ENCODE results near the gene SLC29A1. TPM values are rescaled to one million over a fixed set of nuclear protein-coding genes. Genes with fewer than 3 reads are reported as not detected.

Gene SLC29A1
- total RNA-seq, 1 donor, result 4.4 TPM

GRCh38 chr6:44269921-44270525, 46.6 kb downstream of the SLC29A1 start, which contains the start of gene TMEM151B:
TSS of gene TMEM151B (plus strand) at chr6:44270450. CDS start at chr6:44270743, 293 bp downstream.
- Histone ChIP-seq H3K27me3 (ENCODE audit: insufficient read depth, low read length) (peaks cover 47% of the 10 kb centered on the region), H3K9me3 (ENCODE audit: low read depth, low read length) (no peaks in the 10 kb centered on the region), H3K4me1 (ENCODE audit: insufficient read depth, low read length) (peaks cover 10% of the 10 kb centered on the region), H3K4me3 (ENCODE audit: low read length) (no peak within 1 kb of the TSS)

GRCh38 chr6:44270526-44271405, 47.4 kb downstream of the SLC29A1 start:
- Histone ChIP-seq H3K4me1 (ENCODE audit: insufficient read depth, low read length) (peaks cover 9% of the 10 kb centered on the region), H3K9me3 (ENCODE audit: low read depth, low read length) (no peaks in the 10 kb centered on the region), H3K4me3 (ENCODE audit: low read length) (no peak overlapping the region), H3K27me3 (ENCODE audit: insufficient read depth, low read length) (peaks cover 52% of the 10 kb centered on the region)

GRCh38 chr6:44271406-44271723, 48.0 kb downstream of the SLC29A1 start:
- Histone ChIP-seq H3K4me3 (ENCODE audit: low read length) (no peak overlapping the region), H3K9me3 (ENCODE audit: low read depth, low read length) (no peaks in the 10 kb centered on the region), H3K4me1 (ENCODE audit: insufficient read depth, low read length) (peaks cover 3% of the 10 kb centered on the region), H3K27me3 (ENCODE audit: insufficient read depth, low read length) (peaks cover 55% of the 10 kb centered on the region)

- H3K9me3 ChIP-seq (ENCODE audit: low read depth, low read length), result no peaks in the 10 kb centered on the region
- peaks cover 59% of the 10 kb centered on the region for H3K27me3 ChIP-seq (ENCODE audit: insufficient read depth, low read length)
- H3K4me3 ChIP-seq (ENCODE audit: low read length), result no peak overlapping the region
- H3K4me1 ChIP-seq (ENCODE audit: insufficient read depth, low read length), result no peaks in the 10 kb centered on the region
These were observed 48.5 kb downstream of the SLC29A1 start for GRCh38 chr6:44271914-44272313.

DNA sequence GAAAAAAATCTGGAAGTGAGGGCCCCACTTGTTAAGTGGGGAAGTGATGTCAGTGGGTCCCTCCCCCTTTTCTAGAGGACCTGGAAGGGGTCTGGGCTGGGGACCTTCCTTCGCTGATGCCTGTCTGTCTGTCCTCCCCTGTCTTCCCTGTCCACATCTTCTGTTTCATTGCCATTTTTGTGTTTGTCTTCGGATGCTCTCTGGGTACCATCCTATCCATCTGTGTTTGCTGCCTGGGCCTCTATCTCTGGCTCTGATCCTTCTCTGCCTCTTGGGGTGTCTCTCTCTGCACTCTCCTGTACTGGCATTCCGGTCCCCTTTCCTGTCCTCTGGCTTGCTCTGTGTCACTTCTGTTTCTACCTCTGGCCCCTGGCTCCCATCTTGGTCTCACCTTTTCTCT, 49.1 kb downstream of the SLC29A1 start:
- Histone ChIP-seq H3K27me3 (ENCODE audit: insufficient read depth, low read length) (peaks cover 64% of the 10 kb centered on the region), H3K9me3 (ENCODE audit: low read depth, low read length) (no peaks in the 10 kb centered on the region), H3K4me1 (ENCODE audit: insufficient read depth, low read length) (no peaks in the 10 kb centered on the region)

GRCh38 chr6:44272999-44273566, 49.7 kb downstream of the SLC29A1 start:
- peaks cover 69% of the 10 kb centered on the region for H3K27me3 ChIP-seq (ENCODE audit: insufficient read depth, low read length)
- H3K4me1 ChIP-seq (ENCODE audit: insufficient read depth, low read length), result no peaks in the 10 kb centered on the region
- no peak overlapping the region for H3K4me3 ChIP-seq (ENCODE audit: low read length)
- no peaks in the 10 kb centered on the region for H3K9me3 ChIP-seq (ENCODE audit: low read depth, low read length)

More for the DNA sequence above, 49.1 kb downstream of the SLC29A1 start:
- H3K4me3 ChIP-seq (ENCODE audit: low read length), result no peak overlapping the region

DNA sequence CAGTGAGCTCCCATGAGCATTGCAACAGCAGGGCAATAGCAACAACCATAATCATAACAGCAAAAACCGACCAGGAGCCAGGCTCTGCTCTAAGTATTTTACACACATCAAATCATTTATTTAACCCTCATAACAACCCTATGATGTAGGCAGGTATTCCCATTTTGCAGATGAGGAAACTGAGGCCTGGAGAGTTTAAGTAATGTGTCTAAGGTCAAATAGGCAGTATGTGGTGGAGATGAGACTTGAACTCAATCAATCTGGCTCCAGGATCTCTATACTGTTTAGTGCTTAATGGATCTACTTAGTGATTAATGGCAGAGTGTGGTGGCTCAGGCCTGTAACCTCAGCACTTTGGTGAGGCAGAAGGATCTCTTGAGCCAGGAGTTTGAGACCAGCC, 50.2 kb downstream of the SLC29A1 start:
- Histone ChIP-seq H3K4me3 (ENCODE audit: low read length) (no peak overlapping the region), H3K4me1 (ENCODE audit: insufficient read depth, low read length) (no peaks in the 10 kb centered on the region), H3K9me3 (ENCODE audit: low read depth, low read length) (no peaks in the 10 kb centered on the region), H3K27me3 (ENCODE audit: insufficient read depth, low read length) (peaks cover 69% of the 10 kb centered on the region)

DNA sequence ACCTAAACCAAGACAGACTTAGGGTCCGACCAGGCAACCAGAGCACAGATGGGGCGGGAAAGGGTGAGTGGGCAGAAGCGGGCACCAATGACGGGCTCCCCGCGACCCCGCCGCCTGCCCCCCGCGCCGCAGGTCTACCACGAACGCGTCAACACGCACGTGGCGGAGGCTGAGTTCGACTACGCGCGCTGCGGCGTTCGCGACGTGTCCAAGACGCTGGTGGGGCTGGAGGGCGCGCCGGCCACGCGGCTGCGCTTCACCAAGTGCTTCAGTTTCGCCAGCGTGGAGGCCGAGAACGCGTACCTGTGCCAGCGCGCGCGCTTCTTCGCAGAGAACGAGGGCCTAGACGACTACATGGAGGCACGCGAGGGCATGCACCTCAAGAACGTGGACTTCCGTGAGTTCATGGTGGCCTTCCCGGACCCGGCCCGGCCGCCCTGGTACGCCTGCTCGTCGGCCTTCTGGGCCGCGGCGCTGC, 51.9 kb downstream of the SLC29A1 start:
- Histone ChIP-seq H3K4me1 (ENCODE audit: insufficient read depth, low read length) (no peaks in the 10 kb centered on the region), H3K9me3 (ENCODE audit: low read depth, low read length) (no peaks in the 10 kb centered on the region), H3K4me3 (ENCODE audit: low read length) (no peak overlapping the region), H3K27me3 (ENCODE audit: insufficient read depth, low read length) (peaks cover 56% of the 10 kb centered on the region)

DNA sequence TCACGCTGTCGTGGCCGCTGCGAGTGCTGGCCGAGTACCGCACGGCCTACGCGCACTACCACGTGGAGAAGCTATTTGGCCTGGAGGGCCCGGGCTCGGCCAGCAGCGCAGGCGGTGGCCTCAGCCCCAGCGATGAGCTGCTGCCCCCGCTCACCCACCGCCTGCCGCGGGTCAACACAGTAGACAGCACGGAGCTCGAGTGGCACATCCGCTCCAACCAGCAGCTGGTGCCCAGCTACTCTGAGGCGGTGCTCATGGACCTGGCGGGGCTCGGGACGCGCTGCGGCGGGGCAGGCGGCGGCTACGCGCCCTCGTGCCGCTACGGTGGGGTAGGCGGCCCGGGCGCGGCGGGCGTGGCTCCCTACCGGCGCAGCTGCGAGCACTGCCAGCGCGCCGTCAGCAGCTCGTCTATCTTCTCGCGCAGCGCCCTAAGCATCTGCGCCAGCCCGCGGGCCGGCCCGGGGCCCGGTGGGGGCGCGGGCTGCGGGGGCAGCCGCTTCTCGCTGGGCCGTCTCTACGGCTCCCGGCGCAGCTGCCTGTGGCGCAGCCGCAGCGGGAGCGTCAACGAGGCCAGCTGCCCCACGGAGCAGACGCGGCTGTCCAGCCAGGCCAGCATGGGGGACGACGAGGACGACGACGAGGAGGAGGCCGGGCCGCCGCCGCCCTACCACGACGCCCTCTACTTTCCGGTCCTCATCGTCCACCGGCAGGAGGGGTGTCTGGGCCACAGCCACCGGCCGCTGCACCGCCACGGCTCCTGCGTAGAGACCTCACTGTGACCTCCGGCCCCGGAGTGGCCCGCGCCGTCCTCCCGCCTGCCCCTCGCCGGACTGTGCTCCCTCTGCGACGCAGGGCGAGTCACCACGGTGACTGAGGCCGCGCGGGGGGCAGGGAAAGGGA, 52.6 kb downstream of the SLC29A1 start:
- Histone ChIP-seq H3K9me3 (ENCODE audit: low read depth, low read length) (no peaks in the 10 kb centered on the region), H3K27me3 (ENCODE audit: insufficient read depth, low read length) (peaks cover 56% of the 10 kb centered on the region), H3K4me3 (ENCODE audit: low read length) (no peak overlapping the region), H3K4me1 (ENCODE audit: insufficient read depth, low read length) (no peaks in the 10 kb centered on the region)

GRCh38 chr6:44276667-44277640, 53.6 kb downstream of the SLC29A1 start:
- H3K4me3 ChIP-seq (ENCODE audit: low read length), result no peak overlapping the region
- H3K27me3 ChIP-seq (ENCODE audit: insufficient read depth, low read length), result peaks cover 46% of the 10 kb centered on the region
- no peaks in the 10 kb centered on the region for H3K4me1 ChIP-seq (ENCODE audit: insufficient read depth, low read length)
- H3K9me3 ChIP-seq (ENCODE audit: low read depth, low read length), result no peaks in the 10 kb centered on the region

DNA sequence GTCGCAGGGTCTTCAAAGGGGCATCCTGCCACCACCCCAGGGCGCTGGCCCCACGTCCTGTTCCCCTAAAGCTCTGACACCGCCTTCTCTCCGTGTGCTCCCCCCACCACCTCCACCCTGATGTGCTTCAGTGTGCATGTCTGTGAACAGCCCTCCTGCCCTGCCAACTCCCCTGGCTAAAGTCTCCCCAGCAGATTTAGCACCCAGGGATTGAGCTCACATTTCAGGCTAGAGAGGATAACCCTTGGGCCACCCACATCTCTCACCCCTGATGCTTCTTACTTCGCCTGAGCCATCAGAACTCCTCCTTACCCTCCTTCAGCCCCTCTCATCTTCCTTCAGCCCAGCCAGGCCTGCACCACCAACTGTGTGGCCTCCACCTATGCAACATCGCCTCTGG, 54.4 kb downstream of the SLC29A1 start:
- H3K27me3 ChIP-seq (ENCODE audit: insufficient read depth, low read length), result peaks cover 38% of the 10 kb centered on the region
- H3K9me3 ChIP-seq (ENCODE audit: low read depth, low read length), result no peaks in the 10 kb centered on the region
- no peak overlapping the region for H3K4me3 ChIP-seq (ENCODE audit: low read length)
- no peaks in the 10 kb centered on the region for H3K4me1 ChIP-seq (ENCODE audit: insufficient read depth, low read length)

DNA sequence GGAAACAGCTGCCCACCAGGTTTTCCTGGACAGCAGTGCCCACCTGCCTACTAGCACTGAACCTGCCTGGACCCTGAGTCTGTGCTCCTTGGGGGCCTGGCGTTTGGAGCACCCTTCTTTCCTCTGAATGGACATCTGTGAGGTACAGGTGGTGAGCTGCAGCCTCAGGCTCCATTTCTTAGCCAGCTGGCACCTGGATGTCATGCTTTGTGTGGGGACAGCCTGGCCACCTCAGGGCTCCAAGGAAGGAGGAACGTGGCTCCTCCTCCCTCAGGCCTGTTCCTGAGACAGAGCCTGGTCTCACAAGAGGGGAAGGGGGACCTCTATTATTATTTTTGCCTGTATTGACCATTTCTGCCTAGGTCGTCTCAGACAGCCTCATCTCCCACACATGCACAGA, 54.9 kb downstream of the SLC29A1 start:
- H3K4me3 ChIP-seq (ENCODE audit: low read length), result no peak overlapping the region
- peaks cover 33% of the 10 kb centered on the region for H3K27me3 ChIP-seq (ENCODE audit: insufficient read depth, low read length)
- H3K4me1 ChIP-seq (ENCODE audit: insufficient read depth, low read length), result no peaks in the 10 kb centered on the region
- no peaks in the 10 kb centered on the region for H3K9me3 ChIP-seq (ENCODE audit: low read depth, low read length)

- Histone ChIP-seq H3K27me3 (ENCODE audit: insufficient read depth, low read length) (peaks cover 26% of the 10 kb centered on the region), H3K4me3 (ENCODE audit: low read length) (no peak overlapping the region), H3K4me1 (ENCODE audit: insufficient read depth, low read length) (peaks cover 2% of the 10 kb centered on the region), H3K9me3 (ENCODE audit: low read depth, low read length) (no peaks in the 10 kb centered on the region)
These were observed 55.6 kb downstream of the SLC29A1 start for GRCh38 chr6:44278774-44279697.
